Sigmoid colon (tissue), 7 donors: Measurements from ENCODE around the gene DNAH17. TPM values are rescaled to one million over a fixed set of nuclear protein-coding genes. Genes with fewer than 3 reads are reported as not detected.
A peak's percentile ranks its signal among the peaks of the same experiment; 100 is the strongest.

ENCODE experiments used
- DNase-seq: peaks from one replicate; pipeline ENCODE4 v3.0.0-alpha.2; 2019
- H3K27ac ChIP-seq, 4 donors: fragments of 200-600 bp; sonication (generic); one replicate each; pipeline ENCODE4 v1.5.1; 2016 to 2019; ENCODE audit warnings: mild to moderate bottlenecking in 1 of 4
- H3K27me3 ChIP-seq, 3 donors: fragments of 200-600 bp; sonication (generic); one replicate each; pipeline ENCODE4 v1.5.1; 2019; ENCODE audit warnings: mild to moderate bottlenecking in 1 of 3
- H3K36me3 ChIP-seq, 4 donors: fragments of 200-600 bp; sonication (generic); one replicate each; pipeline ENCODE4 v1.5.1; 2016 to 2019
- H3K4me1 ChIP-seq, 4 donors: fragments of 200-600 bp; sonication (generic); one replicate each; pipeline ENCODE4 v1.5.1; 2017 to 2019
- H3K4me3 ChIP-seq, 4 donors: fragments of 200-600 bp; sonication (generic); one replicate each; pipeline ENCODE4 v1.5.1; 2017 to 2019; ENCODE audit warnings: mild to moderate bottlenecking in 2 of 4, moderate library complexity in 1 of 4
- H3K9me3 ChIP-seq, 4 donors: fragments of 200-600 bp in 3 of 4; sonication (generic) in 3 of 4; one replicate each; pipeline versions ENCODE4 v1.5.1 to v1.6.1; 2013 to 2019
- EP300 ChIP-seq, 4 donors: sonication (generic); formaldehyde crosslinking; IDR thresholded peaks; one replicate each; pipeline ENCODE4 v1.6.1; 2017; ENCODE audit warnings: antibody characterized with exemption in 4 of 4
- POLR2A ChIP-seq, 2 donors: fragments of 450-650 bp; IDR thresholded peaks; one replicate each; pipeline ENCODE4 v1.6.1; 2016; ENCODE audit warnings: antibody characterized with exemption in 2 of 2, mild to moderate bottlenecking in 2 of 2, moderate library complexity in 2 of 2
- POLR2AphosphoS5 ChIP-seq, 4 donors: sonication (generic); formaldehyde crosslinking; IDR thresholded peaks; one replicate each; pipeline ENCODE4 v1.6.1; 2017; ENCODE audit warnings: antibody characterized with exemption in 4 of 4
- WGBS, 2 donors: extraction: QIAGEN DNeasy Blood & Tissue Kit; methylation state at CpG; one replicate each; pipeline ENCODE4 v1.1.7; 2013; 5-methylcytosine and 5-hydroxymethylcytosine counted together
- intact Hi-C: fragments of 100-400 bp; cut with DNase I; formaldehyde crosslinking; loops from one replicate; pipeline ENCODE4 v1.15.1; 2023
- polyA plus RNA-seq, 3 donors: library from polyadenylated mRNA; stranded (reverse); fragments of 200-250 nt; gene quantifications; one replicate each; pipeline ENCODE4 v1.2.3, GENCODE V29; 2013
- total RNA-seq, 4 donors: library from RNA; depleted of rRNA; stranded (reverse); fragments of >200 nt; gene quantifications; one replicate each; pipeline ENCODE4 v1.1.0, GENCODE V29; 2016
- TF ChIP-seq, protein P1 (sequence below), 4 experiments: fragments of 450-650 bp in 3 of 4; fragments of 200-600 bp in 1 of 4; IDR thresholded peaks; one replicate each; pipeline ENCODE4 v1.5.1; 2016 to 2019; ENCODE audit warnings: antibody characterized with exemption in 4 of 4, mild to moderate bottlenecking in 3 of 4, moderate library complexity in 2 of 4
- donor health status: healthy with polysubstance abuse.
- donor health status: Bipolar disorder and iron deficiency.
- donor health status: healthy.

Gene DNAH17
- total and polyA plus RNA-seq, 7 donors = 0.07 to 0.68 (median 0.26) TPM; not detected in 3

DNA sequence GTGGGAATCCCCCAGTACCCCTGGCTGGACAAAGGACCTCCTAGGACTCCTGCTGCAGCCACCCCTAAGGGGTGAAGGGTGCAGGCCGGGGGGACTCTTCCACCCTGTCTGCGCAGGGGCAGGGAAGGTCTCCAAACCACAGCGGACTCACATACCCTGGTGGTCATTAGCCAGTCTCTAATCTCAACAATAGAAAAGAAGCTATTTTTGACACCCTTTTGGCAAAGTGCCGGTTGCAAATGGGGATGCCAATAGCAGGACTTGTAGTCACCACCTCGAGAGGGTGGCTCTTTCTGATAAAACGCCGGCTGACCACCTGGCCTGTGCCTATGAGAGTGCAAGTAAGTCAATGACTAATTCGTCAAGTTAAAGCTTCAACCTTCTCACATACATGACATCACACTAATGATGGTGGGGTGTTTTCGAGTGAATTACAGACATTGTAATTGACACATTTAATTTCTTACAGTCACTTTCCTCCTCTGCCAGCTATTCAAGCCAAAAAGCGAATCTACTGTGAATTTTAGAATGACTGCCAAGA lies 23.1 kb upstream of the DNAH17 start:
- no peak for DNase-seq
- Histone ChIP-seq H3K27ac (no peak overlapping the region), H3K27me3 (no peaks in the 10 kb centered on the region), H3K4me3 (no peak overlapping the region), H3K4me1 (peaks cover 0 to 36% (median 27%) of the 10 kb centered on the region in 4 donors), H3K36me3 (no peaks in the 10 kb centered on the region), H3K9me3 (no peaks in the 10 kb centered on the region)
- TF ChIP-seq EP300 (IDR thresholded peaks at IDR 0.05) (no peak), POLR2A (IDR thresholded peaks at IDR 0.05) (no peak), POLR2AphosphoS5 (IDR thresholded peaks at IDR 0.05) (no peak)
- intact Hi-C loops = no loop called here
- WGBS, 2 donors = 64 to 80% methylated on average over 10 of the region's 10 CpGs

GRCh38 chr17:78599419-78599818 lies 22.2 kb upstream of the DNAH17 start:
- no peaks in the 10 kb centered on the region for H3K9me3 ChIP-seq
- H3K36me3 ChIP-seq = no peaks in the 10 kb centered on the region
- peaks cover 0 to 36% (median 27%) of the 10 kb centered on the region in 4 donors for H3K4me1 ChIP-seq
- no peak overlapping the region for H3K4me3 ChIP-seq
- no peaks in the 10 kb centered on the region for H3K27me3 ChIP-seq
- no peak for DNase-seq
- TF ChIP-seq POLR2AphosphoS5 (IDR thresholded peaks at IDR 0.05) = no peak
- TF ChIP-seq, protein P1, sequence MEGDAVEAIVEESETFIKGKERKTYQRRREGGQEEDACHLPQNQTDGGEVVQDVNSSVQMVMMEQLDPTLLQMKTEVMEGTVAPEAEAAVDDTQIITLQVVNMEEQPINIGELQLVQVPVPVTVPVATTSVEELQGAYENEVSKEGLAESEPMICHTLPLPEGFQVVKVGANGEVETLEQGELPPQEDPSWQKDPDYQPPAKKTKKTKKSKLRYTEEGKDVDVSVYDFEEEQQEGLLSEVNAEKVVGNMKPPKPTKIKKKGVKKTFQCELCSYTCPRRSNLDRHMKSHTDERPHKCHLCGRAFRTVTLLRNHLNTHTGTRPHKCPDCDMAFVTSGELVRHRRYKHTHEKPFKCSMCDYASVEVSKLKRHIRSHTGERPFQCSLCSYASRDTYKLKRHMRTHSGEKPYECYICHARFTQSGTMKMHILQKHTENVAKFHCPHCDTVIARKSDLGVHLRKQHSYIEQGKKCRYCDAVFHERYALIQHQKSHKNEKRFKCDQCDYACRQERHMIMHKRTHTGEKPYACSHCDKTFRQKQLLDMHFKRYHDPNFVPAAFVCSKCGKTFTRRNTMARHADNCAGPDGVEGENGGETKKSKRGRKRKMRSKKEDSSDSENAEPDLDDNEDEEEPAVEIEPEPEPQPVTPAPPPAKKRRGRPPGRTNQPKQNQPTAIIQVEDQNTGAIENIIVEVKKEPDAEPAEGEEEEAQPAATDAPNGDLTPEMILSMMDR (IDR thresholded peaks at IDR 0.05) = no peak
- TF ChIP-seq POLR2A (IDR thresholded peaks at IDR 0.05) = no peak
- no peak for TF ChIP-seq EP300 (IDR thresholded peaks at IDR 0.05)
- 84 to 85% methylated on average over 5 of the region's 5 CpGs for WGBS, 2 donors
- intact Hi-C loops = no loop called here
- H3K27ac ChIP-seq = no peak overlapping the region

- intact Hi-C loops = no loop called here
- Histone ChIP-seq H3K4me3 (no peak overlapping the region), H3K4me1 (peaks cover 0 to 36% (median 27%) of the 10 kb centered on the region in 4 donors), H3K27ac (peak overlapping the region in 1 of 4 donors; percentile 32), H3K36me3 (no peaks in the 10 kb centered on the region), H3K27me3 (no peaks in the 10 kb centered on the region), H3K9me3 (no peaks in the 10 kb centered on the region)
- no peak for DNase-seq
- TF ChIP-seq POLR2AphosphoS5 (IDR thresholded peaks at IDR 0.05) (no peak), EP300 (IDR thresholded peaks at IDR 0.05) (no peak), POLR2A (IDR thresholded peaks at IDR 0.05) (no peak)
- TF ChIP-seq, protein P1 (IDR thresholded peaks at IDR 0.05) = no peak
- WGBS, 2 donors = 70 to 80% methylated on average over 9 of the region's 9 CpGs
These were observed 20.8 kb upstream of the DNAH17 start for GRCh38 chr17:78598013-78598471.

- no peak for TF ChIP-seq EP300 (IDR thresholded peaks at IDR 0.05)
- no peak for TF ChIP-seq POLR2AphosphoS5 (IDR thresholded peaks at IDR 0.05)
- TF ChIP-seq POLR2A (IDR thresholded peaks at IDR 0.05) = no peak
- 73 to 88% methylated on average over 12 of the region's 12 CpGs for WGBS, 2 donors
- Histone ChIP-seq H3K4me3 (no peak overlapping the region), H3K36me3 (no peaks in the 10 kb centered on the region), H3K9me3 (no peaks in the 10 kb centered on the region), H3K4me1 (peaks cover 0 to 36% (median 27%) of the 10 kb centered on the region in 4 donors), H3K27me3 (no peaks in the 10 kb centered on the region), H3K27ac (no peak overlapping the region)
- intact Hi-C loops = no loop called here
- no peak for DNase-seq
These were observed 19.9 kb upstream of the DNAH17 start for GRCh38 chr17:78596871-78597764.

GRCh38 chr17:78595135-78595810 lies 18.1 kb upstream of the DNAH17 start:
- no peaks in the 10 kb centered on the region for H3K27me3 ChIP-seq
- H3K27ac ChIP-seq = no peak overlapping the region
- WGBS, 2 donors = 92 to 93% methylated on average over 9 of the region's 9 CpGs
- peaks cover 0 to 22% (median 18%) of the 10 kb centered on the region in 4 donors for H3K4me1 ChIP-seq
- H3K9me3 ChIP-seq = no peaks in the 10 kb centered on the region
- intact Hi-C loops = no loop called here
- TF ChIP-seq, protein P1 (IDR thresholded peaks at IDR 0.05) = no peak
- TF ChIP-seq POLR2AphosphoS5 (IDR thresholded peaks at IDR 0.05) (no peak), EP300 (IDR thresholded peaks at IDR 0.05) (no peak), POLR2A (IDR thresholded peaks at IDR 0.05) (no peak)
- no peak overlapping the region for H3K4me3 ChIP-seq
- no peaks in the 10 kb centered on the region for H3K36me3 ChIP-seq
- no peak for DNase-seq
